Cerebellar nuclear complex (tissue), 1 donor: ENCODE data around the gene OPRD1.

Experiments
- DNase-seq, 2 experiments: peaks; one replicate each; lab custom pipeline; 2025; lab: John Stamatoyannopoulos, UW

The OPRD1 gene

GRCh38 chr1:28883242-28883616 is 71.3 kb downstream of the OPRD1 start:
- DNase-seq, result no peak

DNA sequence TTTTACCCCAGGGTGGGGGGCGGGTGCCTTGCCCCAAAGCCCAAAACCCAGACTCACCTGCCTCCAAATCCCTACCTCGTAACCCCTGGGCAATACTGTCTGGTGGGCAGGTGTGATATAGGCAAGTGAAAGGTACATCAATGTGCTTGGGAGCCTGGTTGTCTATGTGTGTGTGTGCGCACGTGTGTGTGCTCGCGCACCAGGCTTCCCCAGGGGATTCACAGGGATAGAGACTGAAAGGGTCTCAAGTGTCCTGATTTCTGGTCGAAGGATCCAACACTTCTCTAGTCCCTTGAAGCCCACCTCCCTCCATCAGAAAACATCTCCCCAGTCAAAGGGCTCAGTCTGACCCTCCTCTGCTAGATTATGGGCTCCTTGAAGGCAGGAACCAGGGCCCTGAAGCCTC is 73.5 kb downstream of the OPRD1 start:
- no peak for DNase-seq

GRCh38 chr1:28885977-28886730 is 74.2 kb downstream of the OPRD1 start:
- no peak for DNase-seq

GRCh38 chr1:28886731-28887418 is 74.9 kb downstream of the OPRD1 start:
- DNase-seq, result peak; percentile 33 to 48

- no peak for DNase-seq
These were observed 75.5 kb downstream of the OPRD1 start for GRCh38 chr1:28887419-28887834.

GRCh38 chr1:28887835-28888682 is 76.1 kb downstream of the OPRD1 start:
- no peak for DNase-seq

DNA sequence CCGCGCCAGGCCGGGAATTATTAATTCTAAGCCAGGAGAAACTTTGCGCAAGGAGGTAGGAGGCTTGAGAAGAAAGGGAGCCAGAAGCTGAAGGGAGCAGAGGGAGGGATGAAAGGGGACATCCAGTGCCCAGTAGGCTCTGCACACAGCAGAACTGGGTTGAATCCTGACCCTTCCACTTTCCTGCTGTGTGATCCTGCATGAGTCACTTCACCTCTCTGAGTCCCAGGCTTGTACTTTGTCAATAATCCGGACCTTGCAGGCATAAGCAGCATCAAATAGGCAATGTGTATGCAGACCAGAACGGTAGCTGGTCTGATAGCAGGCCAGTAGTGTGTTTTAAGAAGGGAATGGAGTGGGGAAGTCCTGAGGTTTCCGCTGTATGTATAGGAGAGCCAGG is 76.9 kb downstream of the OPRD1 start:
- DNase-seq, result no peak

GRCh38 chr1:28889357-28889756 is 77.4 kb downstream of the OPRD1 start:
- DNase-seq, result no peak

DNA sequence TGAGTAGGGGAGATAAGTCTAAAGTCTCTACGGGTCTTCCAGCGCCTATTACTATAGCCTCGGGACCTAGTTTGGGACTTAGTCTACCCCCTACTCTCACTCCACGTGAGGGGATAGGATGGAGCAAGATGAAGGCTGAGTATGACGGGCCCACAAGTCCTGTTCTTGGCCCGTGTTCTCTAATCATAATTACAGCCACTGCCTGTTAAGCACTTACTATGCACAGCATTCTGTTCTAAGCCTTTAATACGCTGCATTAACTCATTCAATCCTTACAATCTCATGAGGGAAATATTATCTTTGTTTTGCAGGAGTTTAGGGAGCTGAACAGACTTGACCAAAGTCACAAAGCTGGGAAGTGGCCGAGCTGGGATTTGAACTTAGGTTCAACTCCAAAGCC is 78.5 kb downstream of the OPRD1 start:
- no peak for DNase-seq

GRCh38 chr1:28890836-28891235 is 78.9 kb downstream of the OPRD1 start:
- no peak for DNase-seq

DNA sequence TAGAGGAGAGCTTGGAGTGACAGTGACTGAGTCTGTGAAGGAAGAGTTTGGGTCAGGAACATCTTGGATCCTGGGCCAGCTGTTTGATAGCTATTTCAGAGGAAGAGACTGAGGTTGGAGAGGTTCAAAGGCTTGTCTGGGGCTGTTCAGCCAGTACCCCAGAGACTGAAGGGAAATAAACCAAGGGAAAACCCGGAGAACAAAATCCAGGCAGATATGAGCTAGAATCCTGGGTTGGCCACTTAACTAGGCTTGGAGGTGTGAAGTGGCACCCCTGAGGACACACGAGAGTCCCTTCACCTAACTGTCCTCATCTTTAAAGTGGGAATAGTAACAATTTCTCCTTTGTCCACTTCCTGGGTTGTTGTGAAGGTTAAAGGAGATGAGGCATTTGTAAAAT is 79.3 kb downstream of the OPRD1 start:
- no peak for DNase-seq

- DNase-seq, result no peak
These were observed 81.6 kb downstream of the OPRD1 start for GRCh38 chr1:28893403-28894102.

GRCh38 chr1:28894785-28895184 is 82.8 kb downstream of the OPRD1 start:
- DNase-seq, result no peak

DNA sequence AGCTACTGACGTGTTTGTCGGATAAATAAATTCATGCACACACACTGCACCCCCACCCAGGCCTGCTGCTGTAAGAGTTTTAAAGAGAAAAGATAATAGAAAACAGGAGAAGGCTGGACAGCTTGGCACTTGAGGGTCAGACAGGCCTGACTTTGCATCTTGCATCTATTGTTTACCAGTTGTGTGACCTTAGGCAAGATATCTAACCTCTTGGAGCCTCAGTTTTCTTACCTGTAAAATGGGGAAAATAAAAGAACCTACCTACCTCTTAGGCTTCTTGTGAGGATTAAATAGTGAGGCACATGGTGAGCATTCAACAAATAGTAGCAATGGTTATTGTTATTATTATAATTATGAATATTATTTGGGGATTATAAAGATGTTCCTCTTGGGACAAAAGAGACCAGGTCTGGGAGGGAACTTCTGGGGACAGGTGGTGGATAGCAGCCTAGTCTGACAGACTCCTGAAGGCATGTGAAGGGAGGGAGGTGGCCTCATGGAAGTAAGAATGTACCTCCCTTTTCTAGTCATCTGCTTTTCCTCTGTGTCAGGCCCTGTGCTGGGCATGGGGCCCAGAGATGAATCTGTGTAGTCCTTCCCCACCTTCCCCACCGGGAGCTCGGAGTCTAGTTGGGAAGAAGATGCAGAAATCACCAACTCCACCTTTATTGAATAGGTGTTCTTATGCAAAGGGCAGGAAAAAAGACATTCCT is 84.1 kb downstream of the OPRD1 start:
- DNase-seq, result no peak

GRCh38 chr1:28896609-28896986 is 84.6 kb downstream of the OPRD1 start:
- no peak for DNase-seq

GRCh38 chr1:28897789-28898188 is 85.8 kb downstream of the OPRD1 start:
- no peak for DNase-seq

- DNase-seq, result no peak
These were observed 86.5 kb downstream of the OPRD1 start for GRCh38 chr1:28898405-28898881.

DNA sequence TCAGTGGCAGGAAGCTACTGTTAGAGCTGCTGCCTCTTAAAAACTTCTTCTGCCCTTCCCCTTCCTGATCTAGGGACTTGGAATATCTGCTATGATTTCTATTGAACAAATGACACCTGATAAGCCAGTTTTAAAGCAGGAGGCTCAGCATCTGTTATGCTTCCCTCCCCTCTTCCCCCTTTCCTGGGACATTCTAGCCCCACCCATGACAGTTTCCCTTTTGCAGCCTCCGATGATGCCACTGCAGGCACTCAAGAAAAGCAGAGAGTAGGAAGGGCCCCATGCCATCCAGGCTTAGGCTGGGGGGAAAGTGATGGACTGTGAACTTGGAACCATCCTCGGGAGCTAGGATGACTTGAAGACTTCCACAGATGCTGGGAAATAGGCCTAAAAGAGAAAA is 87.3 kb downstream of the OPRD1 start:
- no peak for DNase-seq

- no peak for DNase-seq
These were observed 88.6 kb downstream of the OPRD1 start for GRCh38 chr1:28900562-28900961.

- DNase-seq, result no peak
These were observed 90.8 kb downstream of the OPRD1 start for GRCh38 chr1:28902738-28903137.

DNA sequence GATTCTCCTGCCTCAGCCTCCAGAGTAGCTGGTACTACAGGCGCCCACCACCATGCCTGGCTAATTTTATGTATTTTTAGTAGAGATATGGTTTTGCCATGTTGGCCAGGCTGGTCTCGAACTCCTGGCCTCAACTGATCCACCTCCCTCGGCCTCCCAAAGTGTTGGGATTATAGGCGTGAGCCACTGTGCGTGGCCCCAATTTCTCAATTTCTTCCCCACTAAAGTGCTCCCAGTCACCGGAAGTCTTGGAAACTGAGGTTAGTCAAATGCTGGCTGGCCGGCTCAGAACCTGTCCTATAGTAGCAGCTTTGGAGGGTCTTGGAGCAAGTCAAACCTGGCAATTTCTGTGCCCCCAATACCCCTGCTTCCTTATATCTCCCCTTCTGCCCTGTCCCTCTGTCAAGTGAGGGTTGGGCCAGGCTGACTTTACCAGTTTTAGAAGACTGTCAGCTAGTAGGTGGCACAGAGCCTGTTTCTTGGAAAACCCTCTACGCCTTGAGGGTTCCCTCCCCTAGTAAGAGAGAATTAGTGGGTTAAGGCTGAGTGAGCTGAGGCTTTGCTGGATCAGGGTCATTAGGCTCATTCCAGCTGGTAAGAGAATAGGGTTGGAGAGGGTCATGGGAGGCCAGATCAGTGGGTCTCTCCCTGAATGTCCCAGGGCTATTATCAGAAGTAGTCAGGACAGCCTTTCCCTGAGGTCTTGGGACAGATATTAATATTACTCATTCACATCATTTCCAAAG is 94.1 kb downstream of the OPRD1 start:
- no peak for DNase-seq
